GM23338 (cell line): Measurements from ENCODE around the gene CLIC5. TPM values are rescaled to one million over a fixed set of nuclear protein-coding genes. Genes with fewer than 3 reads are reported as not detected.

Experiments used
- ATAC-seq: fragments of 200-7000 bp; cut with Tn5 transposase; 3 replicates; pipeline ENCODE4 v1.9.1; 2020
- DNase-seq: peaks from one replicate; pipeline ENCODE4 v3.0.0-alpha.2; 2015; ENCODE audit warnings: low spot score
- H2AFZ ChIP-seq: fragments of 200-600 bp; sonication (generic); 2 replicates; pipeline ENCODE4 v1.8.0; 2016; ENCODE audit warnings: antibody characterized with exemption, mild to moderate bottlenecking, moderate library complexity
- H3F3A ChIP-seq: fragments of 200-600 bp; sonication (generic); replicated peaks from 2 replicates; pipeline ENCODE4 v1.8.0; 2017; ENCODE audit warnings: antibody characterized with exemption, mixed run types, low read depth
- H3K27ac ChIP-seq: fragments of 200-600 bp; sonication (generic); 2 replicates; pipeline ENCODE4 v1.6.1; 2016; ENCODE audit warnings: low read depth
- H3K27me3 ChIP-seq: fragments of 200-600 bp; sonication (generic); 2 replicates; pipeline ENCODE4 v1.8.0; 2016; ENCODE audit warnings: mild to moderate bottlenecking, mixed run types, moderate library complexity; ENCODE audit not compliant: insufficient read depth
- H3K36me3 ChIP-seq: fragments of 200-600 bp; sonication (generic); 2 replicates; pipeline ENCODE4 v1.8.0; 2016; ENCODE audit warnings: mild to moderate bottlenecking; ENCODE audit not compliant: insufficient read depth
- H3K4me1 ChIP-seq: fragments of 200-600 bp; sonication (generic); 2 replicates; pipeline ENCODE4 v1.8.0; 2016; ENCODE audit warnings: mild to moderate bottlenecking, moderate library complexity; ENCODE audit not compliant: insufficient read depth
- H3K4me2 ChIP-seq: fragments of 200-600 bp; sonication (generic); 2 replicates; pipeline ENCODE4 v1.7.1; 2017; ENCODE audit warnings: mixed run types
- H3K4me3 ChIP-seq: fragments of 200-600 bp; sonication (generic); 2 replicates; pipeline ENCODE4 v1.6.1; 2016; ENCODE audit warnings: mixed run types
- H3K79me2 ChIP-seq: fragments of 200-600 bp; sonication (generic); replicated peaks from 2 replicates; pipeline ENCODE4 v1.8.0; 2017; ENCODE audit warnings: mild to moderate bottlenecking; ENCODE audit not compliant: insufficient read depth
- H3K9me2 ChIP-seq: fragments of 200-600 bp; sonication (generic); 2 replicates; pipeline ENCODE4 v1.8.0; 2017; ENCODE audit not compliant: insufficient read depth
- H4K20me1 ChIP-seq: fragments of 200-600 bp; sonication (generic); replicated peaks from 2 replicates; pipeline ENCODE4 v1.8.0; 2017; ENCODE audit warnings: mild to moderate bottlenecking; ENCODE audit not compliant: insufficient read depth
- H3K27ac Mint-ChIP-seq: 2 replicates; pipeline ENCODE4 v1.8.0; 2020; ENCODE audit warnings: inconsistent platforms, mild to moderate bottlenecking, moderate library complexity, mixed read lengths
- H3K27me3 Mint-ChIP-seq: 3 replicates; pipeline ENCODE4 v1.8.0; 2022; ENCODE audit warnings: low read depth, mild to moderate bottlenecking, moderate library complexity, mixed read lengths, inconsistent platforms; ENCODE audit not compliant: insufficient read depth, poor library complexity
- H3K36me3 Mint-ChIP-seq: 3 replicates; pipeline ENCODE4 v1.8.0; 2021; ENCODE audit warnings: low read depth, mild to moderate bottlenecking, inconsistent platforms, moderate library complexity, mixed read lengths
- H3K4me1 Mint-ChIP-seq: 3 replicates; pipeline ENCODE4 v1.8.0; 2020; ENCODE audit warnings: mild to moderate bottlenecking, inconsistent platforms, mixed read lengths
- H3K4me3 Mint-ChIP-seq: 3 replicates; pipeline ENCODE4 v1.8.0; 2021; ENCODE audit warnings: moderate library complexity, mild to moderate bottlenecking, inconsistent platforms, mixed read lengths
- H3K9me3 Mint-ChIP-seq: 3 replicates; pipeline ENCODE4 v1.8.0; 2020; ENCODE audit warnings: moderate library complexity, mild to moderate bottlenecking, inconsistent platforms, mixed read lengths
- CREB1 ChIP-seq: fragments of 250-450 bp; sonication (Bioruptor Pico); IDR thresholded peaks from 2 replicates; pipeline ENCODE4 v1.5.0; 2020; ENCODE audit warnings: low read depth, mild to moderate bottlenecking, moderate library complexity
- EZH2 ChIP-seq: fragments of 200-600 bp; sonication (generic); IDR thresholded peaks from one replicate; pipeline ENCODE4 v1.8.0; 2017; ENCODE audit warnings: antibody characterized with exemption, mild to moderate bottlenecking, low read depth; ENCODE audit not compliant: unreplicated experiment
- EZH2phosphoT487 ChIP-seq: fragments of 200-600 bp; sonication (generic); IDR thresholded peaks from one replicate; pipeline ENCODE4 v1.8.1; 2018; ENCODE audit warnings: antibody characterized with exemption; ENCODE audit not compliant: unreplicated experiment
- NANOG ChIP-seq: IDR thresholded peaks from 2 replicates; pipeline ENCODE4 v1.6.1; 2016; ENCODE audit warnings: antibody characterized with exemption, borderline replicate concordance
- ZNF114 ChIP-seq: fragments of 250-450 bp; sonication (Bioruptor Pico); IDR thresholded peaks from 2 replicates; pipeline ENCODE4 v1.5.0; 2020; ENCODE audit warnings: mild to moderate bottlenecking, moderate library complexity
- long read RNA-seq: library from polyadenylated mRNA; unstranded; transcript quantifications from one replicate; pipeline ENCODE4 v2.0.0, GENCODE V29; 2020; ENCODE audit not compliant: unreplicated experiment
- polyA plus RNA-seq: library from polyadenylated mRNA; unstranded; fragments of >200 nt; fragmentation: Nextera tagmentation; extraction: Ambion mirVana; gene quantifications from 2 replicates; pipeline ENCODE4 v1.2.1, GENCODE V29; 2016
- total RNA-seq: library from RNA; depleted of rRNA; stranded (reverse); fragments of >200 nt; shearing (Covaris generic); gene quantifications from 2 replicates; pipeline ENCODE4 v1.2.3, GENCODE V29; 2014; rRNA removed
- TF ChIP-seq, protein P1 (sequence below): IDR thresholded peaks from 2 replicates; pipeline ENCODE4 v1.6.1; 2016; ENCODE audit warnings: antibody characterized with exemption
- TF ChIP-seq, protein P2 (sequence below): fragments of 250-450 bp; sonication (Bioruptor Pico); IDR thresholded peaks from 2 replicates; pipeline ENCODE4 v1.5.0; 2020; ENCODE audit warnings: mild to moderate bottlenecking, moderate library complexity
- TF ChIP-seq, protein P3 (sequence below), 2 experiments: fragments of 200-600 bp in 1 of 2; sonication (generic) in 1 of 2; conservative IDR thresholded peaks; 2 replicates each; pipeline versions ENCODE4 v1.5.1 to v1.6.1; 2016 to 2017; ENCODE audit warnings: antibody characterized with exemption in 2 of 2, low read depth in 2 of 2, mild to moderate bottlenecking in 2 of 2, moderate library complexity in 1 of 2
- TF ChIP-seq, protein P4 (sequence below): IDR thresholded peaks from one replicate; pipeline ENCODE4 v1.6.1; 2018; ENCODE audit warnings: antibody characterized with exemption; ENCODE audit not compliant: unreplicated experiment

Gene CLIC5
- total RNA-seq (not detected in 2 replicates), polyA plus RNA-seq (0.08 and 0.12 TPM in 2 replicates)
- long read RNA-seq: 0 reads

DNA sequence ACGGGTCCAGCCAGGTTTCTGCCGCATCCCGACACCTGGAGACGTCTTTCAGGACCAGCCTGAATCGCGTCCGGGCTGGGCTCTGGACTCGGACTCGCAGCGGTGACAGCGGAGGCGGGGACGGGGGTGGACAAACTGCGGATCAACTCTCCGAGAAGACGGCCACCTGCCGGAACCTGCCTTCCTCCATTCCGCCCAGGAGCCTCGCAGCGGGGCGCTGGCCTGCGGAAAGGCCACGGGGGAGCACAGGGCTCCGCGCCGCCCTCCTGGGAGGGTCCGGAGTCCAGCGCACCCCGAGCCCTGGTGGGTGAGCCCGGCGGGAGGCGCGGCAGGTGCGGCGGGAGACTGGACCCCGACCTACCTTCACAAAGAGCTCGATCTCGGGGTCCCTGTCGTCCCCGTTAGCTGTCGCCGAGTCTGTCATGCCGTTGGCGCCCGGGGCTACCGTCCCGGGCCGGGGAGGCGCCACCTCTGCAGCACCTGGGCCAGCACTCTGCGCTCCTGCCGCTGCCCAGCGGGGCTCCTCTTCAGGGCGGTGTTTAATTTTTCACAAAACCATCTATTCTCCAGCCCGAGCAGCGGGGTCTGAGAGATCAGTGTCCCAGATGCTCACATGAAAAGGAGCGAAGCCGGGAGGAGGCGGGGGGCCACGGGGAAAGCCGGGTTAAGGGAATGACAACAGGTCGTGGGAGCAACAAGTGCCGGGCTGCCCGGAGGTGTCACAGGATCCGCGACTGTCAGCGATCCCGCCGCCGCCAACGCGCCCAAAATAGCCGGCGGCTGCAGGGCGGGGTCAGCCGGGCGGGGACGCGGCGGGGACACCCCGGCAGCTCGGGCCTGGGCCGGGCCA, at the start of gene CLIC5:
CLIC5 (minus strand) TSS at position 742 of the 850 bp plus-strand sequence; CDS start at position 424, 318 bp downstream.
- Mint-ChIP-seq H3K36me3 (no peaks in the 10 kb centered on the region; the same call in 2 of the 3 replicates), H3K4me3 (peak within 1 kb of the TSS; percentile 73), H3K27me3 (peaks cover 39% of the 10 kb centered on the region), H3K4me1 (peaks cover 34% of the 10 kb centered on the region), H3K9me3 (peaks cover 6% of the 10 kb centered on the region; the same call in 1 of the 3 replicates), H3K27ac (no peak within 1 kb of the TSS)
- Histone ChIP-seq H2AFZ (peak within 1 kb of the TSS; percentile 97), H3K36me3 (no peaks in the 10 kb centered on the region; the same call in 1 of the 2 replicates), H3K4me2 (peak within 1 kb of the TSS; percentile 95), H3K79me2 (no peaks in the 10 kb centered on the region), H3K9me2 (peaks cover 3% of the 10 kb centered on the region; the same call in 1 of the 2 replicates), H3F3A (peaks cover 5% of the 10 kb centered on the region; the same call in 1 of the 2 replicates), H3K4me1 (peaks cover 21% of the 10 kb centered on the region), H4K20me1 (no peaks in the 10 kb centered on the region), H3K27ac (no peak within 1 kb of the TSS), H3K27me3 (peaks cover 46% of the 10 kb centered on the region), H3K4me3 (peak within 1 kb of the TSS; percentile 82)
- DNase-seq (peak; percentile 50), ATAC-seq (peak; percentile 50)
- TF ChIP-seq, protein P1, sequence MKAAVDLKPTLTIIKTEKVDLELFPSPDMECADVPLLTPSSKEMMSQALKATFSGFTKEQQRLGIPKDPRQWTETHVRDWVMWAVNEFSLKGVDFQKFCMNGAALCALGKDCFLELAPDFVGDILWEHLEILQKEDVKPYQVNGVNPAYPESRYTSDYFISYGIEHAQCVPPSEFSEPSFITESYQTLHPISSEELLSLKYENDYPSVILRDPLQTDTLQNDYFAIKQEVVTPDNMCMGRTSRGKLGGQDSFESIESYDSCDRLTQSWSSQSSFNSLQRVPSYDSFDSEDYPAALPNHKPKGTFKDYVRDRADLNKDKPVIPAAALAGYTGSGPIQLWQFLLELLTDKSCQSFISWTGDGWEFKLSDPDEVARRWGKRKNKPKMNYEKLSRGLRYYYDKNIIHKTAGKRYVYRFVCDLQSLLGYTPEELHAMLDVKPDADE: no peak
- TF ChIP-seq EZH2phosphoT487: no peak
- TF ChIP-seq, protein P2, sequence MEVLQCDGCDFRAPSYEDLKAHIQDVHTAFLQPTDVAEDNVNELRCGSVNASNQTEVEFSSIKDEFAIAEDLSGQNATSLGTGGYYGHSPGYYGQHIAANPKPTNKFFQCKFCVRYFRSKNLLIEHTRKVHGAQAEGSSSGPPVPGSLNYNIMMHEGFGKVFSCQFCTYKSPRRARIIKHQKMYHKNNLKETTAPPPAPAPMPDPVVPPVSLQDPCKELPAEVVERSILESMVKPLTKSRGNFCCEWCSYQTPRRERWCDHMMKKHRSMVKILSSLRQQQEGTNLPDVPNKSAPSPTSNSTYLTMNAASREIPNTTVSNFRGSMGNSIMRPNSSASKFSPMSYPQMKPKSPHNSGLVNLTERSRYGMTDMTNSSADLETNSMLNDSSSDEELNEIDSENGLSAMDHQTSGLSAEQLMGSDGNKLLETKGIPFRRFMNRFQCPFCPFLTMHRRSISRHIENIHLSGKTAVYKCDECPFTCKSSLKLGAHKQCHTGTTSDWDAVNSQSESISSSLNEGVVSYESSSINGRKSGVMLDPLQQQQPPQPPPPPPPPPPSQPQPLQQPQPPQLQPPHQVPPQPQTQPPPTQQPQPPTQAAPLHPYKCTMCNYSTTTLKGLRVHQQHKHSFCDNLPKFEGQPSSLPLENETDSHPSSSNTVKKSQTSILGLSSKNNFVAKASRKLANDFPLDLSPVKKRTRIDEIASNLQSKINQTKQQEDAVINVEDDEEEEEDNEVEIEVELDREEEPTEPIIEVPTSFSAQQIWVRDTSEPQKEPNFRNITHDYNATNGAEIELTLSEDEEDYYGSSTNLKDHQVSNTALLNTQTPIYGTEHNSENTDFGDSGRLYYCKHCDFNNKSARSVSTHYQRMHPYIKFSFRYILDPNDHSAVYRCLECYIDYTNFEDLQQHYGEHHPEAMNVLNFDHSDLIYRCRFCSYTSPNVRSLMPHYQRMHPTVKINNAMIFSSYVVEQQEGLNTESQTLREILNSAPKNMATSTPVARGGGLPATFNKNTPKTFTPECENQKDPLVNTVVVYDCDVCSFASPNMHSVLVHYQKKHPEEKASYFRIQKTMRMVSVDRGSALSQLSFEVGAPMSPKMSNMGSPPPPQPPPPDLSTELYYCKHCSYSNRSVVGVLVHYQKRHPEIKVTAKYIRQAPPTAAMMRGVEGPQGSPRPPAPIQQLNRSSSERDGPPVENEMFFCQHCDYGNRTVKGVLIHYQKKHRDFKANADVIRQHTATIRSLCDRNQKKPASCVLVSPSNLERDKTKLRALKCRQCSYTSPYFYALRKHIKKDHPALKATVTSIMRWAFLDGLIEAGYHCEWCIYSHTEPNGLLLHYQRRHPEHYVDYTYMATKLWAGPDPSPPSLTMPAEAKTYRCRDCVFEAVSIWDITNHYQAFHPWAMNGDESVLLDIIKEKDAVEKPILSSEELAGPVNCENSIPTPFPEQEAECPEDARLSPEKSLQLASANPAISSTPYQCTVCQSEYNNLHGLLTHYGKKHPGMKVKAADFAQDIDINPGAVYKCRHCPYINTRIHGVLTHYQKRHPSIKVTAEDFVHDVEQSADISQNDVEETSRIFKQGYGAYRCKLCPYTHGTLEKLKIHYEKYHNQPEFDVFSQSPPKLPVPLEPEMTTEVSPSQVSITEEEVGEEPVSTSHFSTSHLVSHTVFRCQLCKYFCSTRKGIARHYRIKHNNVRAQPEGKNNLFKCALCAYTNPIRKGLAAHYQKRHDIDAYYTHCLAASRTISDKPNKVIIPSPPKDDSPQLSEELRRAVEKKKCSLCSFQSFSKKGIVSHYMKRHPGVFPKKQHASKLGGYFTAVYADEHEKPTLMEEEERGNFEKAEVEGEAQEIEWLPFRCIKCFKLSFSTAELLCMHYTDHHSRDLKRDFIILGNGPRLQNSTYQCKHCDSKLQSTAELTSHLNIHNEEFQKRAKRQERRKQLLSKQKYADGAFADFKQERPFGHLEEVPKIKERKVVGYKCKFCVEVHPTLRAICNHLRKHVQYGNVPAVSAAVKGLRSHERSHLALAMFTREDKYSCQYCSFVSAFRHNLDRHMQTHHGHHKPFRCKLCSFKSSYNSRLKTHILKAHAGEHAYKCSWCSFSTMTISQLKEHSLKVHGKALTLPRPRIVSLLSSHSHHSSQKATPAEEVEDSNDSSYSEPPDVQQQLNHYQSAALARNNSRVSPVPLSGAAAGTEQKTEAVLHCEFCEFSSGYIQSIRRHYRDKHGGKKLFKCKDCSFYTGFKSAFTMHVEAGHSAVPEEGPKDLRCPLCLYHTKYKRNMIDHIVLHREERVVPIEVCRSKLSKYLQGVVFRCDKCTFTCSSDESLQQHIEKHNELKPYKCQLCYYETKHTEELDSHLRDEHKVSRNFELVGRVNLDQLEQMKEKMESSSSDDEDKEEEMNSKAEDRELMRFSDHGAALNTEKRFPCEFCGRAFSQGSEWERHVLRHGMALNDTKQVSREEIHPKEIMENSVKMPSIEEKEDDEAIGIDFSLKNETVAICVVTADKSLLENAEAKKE (CRISPR knock-in tag): no peak
- TF ChIP-seq, protein P3, sequence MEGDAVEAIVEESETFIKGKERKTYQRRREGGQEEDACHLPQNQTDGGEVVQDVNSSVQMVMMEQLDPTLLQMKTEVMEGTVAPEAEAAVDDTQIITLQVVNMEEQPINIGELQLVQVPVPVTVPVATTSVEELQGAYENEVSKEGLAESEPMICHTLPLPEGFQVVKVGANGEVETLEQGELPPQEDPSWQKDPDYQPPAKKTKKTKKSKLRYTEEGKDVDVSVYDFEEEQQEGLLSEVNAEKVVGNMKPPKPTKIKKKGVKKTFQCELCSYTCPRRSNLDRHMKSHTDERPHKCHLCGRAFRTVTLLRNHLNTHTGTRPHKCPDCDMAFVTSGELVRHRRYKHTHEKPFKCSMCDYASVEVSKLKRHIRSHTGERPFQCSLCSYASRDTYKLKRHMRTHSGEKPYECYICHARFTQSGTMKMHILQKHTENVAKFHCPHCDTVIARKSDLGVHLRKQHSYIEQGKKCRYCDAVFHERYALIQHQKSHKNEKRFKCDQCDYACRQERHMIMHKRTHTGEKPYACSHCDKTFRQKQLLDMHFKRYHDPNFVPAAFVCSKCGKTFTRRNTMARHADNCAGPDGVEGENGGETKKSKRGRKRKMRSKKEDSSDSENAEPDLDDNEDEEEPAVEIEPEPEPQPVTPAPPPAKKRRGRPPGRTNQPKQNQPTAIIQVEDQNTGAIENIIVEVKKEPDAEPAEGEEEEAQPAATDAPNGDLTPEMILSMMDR (conservative IDR thresholded peaks at IDR 0.05; ENCODE audit: low read depth in 2 of 2): no peak
- TF ChIP-seq ZNF114 (CRISPR knock-in tag): no peak
- TF ChIP-seq, protein P4, sequence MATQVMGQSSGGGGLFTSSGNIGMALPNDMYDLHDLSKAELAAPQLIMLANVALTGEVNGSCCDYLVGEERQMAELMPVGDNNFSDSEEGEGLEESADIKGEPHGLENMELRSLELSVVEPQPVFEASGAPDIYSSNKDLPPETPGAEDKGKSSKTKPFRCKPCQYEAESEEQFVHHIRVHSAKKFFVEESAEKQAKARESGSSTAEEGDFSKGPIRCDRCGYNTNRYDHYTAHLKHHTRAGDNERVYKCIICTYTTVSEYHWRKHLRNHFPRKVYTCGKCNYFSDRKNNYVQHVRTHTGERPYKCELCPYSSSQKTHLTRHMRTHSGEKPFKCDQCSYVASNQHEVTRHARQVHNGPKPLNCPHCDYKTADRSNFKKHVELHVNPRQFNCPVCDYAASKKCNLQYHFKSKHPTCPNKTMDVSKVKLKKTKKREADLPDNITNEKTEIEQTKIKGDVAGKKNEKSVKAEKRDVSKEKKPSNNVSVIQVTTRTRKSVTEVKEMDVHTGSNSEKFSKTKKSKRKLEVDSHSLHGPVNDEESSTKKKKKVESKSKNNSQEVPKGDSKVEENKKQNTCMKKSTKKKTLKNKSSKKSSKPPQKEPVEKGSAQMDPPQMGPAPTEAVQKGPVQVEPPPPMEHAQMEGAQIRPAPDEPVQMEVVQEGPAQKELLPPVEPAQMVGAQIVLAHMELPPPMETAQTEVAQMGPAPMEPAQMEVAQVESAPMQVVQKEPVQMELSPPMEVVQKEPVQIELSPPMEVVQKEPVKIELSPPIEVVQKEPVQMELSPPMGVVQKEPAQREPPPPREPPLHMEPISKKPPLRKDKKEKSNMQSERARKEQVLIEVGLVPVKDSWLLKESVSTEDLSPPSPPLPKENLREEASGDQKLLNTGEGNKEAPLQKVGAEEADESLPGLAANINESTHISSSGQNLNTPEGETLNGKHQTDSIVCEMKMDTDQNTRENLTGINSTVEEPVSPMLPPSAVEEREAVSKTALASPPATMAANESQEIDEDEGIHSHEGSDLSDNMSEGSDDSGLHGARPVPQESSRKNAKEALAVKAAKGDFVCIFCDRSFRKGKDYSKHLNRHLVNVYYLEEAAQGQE: no peak
- TF ChIP-seq NANOG: no peak
- peak; percentile 44 for TF ChIP-seq EZH2
- TF ChIP-seq CREB1 (CRISPR knock-in tag): peak; percentile 49; the same call in 1 of the 2 replicates
